ENCODE data around the gene FTH1. TPM values are rescaled to one million over a fixed set of nuclear protein-coding genes. Genes with fewer than 3 reads are reported as not detected.
A peak's percentile ranks its signal among the peaks of the same experiment; 100 is the strongest.
"Not testable (repeated sequence)": the region's sequence is repeated elsewhere in the genome, so short reads cannot be mapped to it uniquely, and the experiment has no call there.

Gene FTH1
- polyA plus RNA-seq, 1 donor from 2014 or later: 597 TPM

GRCh38 chr11:61964666-61965271 lies 2.7 kb downstream of the FTH1 start:
- not testable (repeated sequence) for H3K27me3 ChIP-seq (ENCODE audit: insufficient read depth, low read depth, low read length); H3K9me3 ChIP-seq (ENCODE audit: low read length); H3K27ac ChIP-seq (ENCODE audit: low read length); H2AFZ ChIP-seq (ENCODE audit: low read depth, low read length); H3F3A ChIP-seq (ENCODE audit: insufficient read depth, low read length, poor library complexity, severe bottlenecking); H3K9ac ChIP-seq (ENCODE audit: low read length); H4K20me1 ChIP-seq (ENCODE audit: insufficient read depth); H3K9me2 ChIP-seq (ENCODE audit: insufficient read depth, low read length)
- peaks cover 17% of the 10 kb centered on the region for H3K36me3 ChIP-seq (ENCODE audit: insufficient read depth, low read length)
- peak overlapping the region; percentile 86 for H3K4me3 ChIP-seq (ENCODE audit: low read length)
- H3K79me2 ChIP-seq (replicated peaks; ENCODE audit: insufficient read depth, low read length): peaks cover 23% of the 10 kb centered on the region
- peak overlapping the region; percentile 66 for H3K4me2 ChIP-seq (ENCODE audit: low read length)

- H3K9ac ChIP-seq (ENCODE audit: low read length): no peak overlapping the region
Observed at GRCh38 chr11:61964058-61964665, 3.3 kb downstream of the FTH1 start.

More at GRCh38 chr11:61964058-61964665, 3.3 kb downstream of the FTH1 start:
- H3K4me3 ChIP-seq (ENCODE audit: low read length): peak overlapping the region; percentile 86
- no peaks in the 10 kb centered on the region for H3F3A ChIP-seq (ENCODE audit: insufficient read depth, low read length, poor library complexity, severe bottlenecking)
- no peaks in the 10 kb centered on the region for H3K9me3 ChIP-seq (ENCODE audit: low read length)
- TF ChIP-seq RAD21 (conservative IDR thresholded peaks at IDR 0.05): no peak
- TF ChIP-seq REST (IDR thresholded peaks at IDR 0.05; ENCODE audit: borderline replicate concordance): no peak
- TF ChIP-seq POLR2AphosphoS5 (IDR thresholded peaks at IDR 0.05): no peak
- TF ChIP-seq CTCF (IDR thresholded peaks at IDR 0.05; ENCODE audit: poor library complexity, severe bottlenecking): no peak
- no peak for TF ChIP-seq MXI1 (conservative IDR thresholded peaks at IDR 0.05; ENCODE audit: poor library complexity, severe bottlenecking)
- H3K9me2 ChIP-seq (ENCODE audit: insufficient read depth, low read length): no peaks in the 10 kb centered on the region
- no peak overlapping the region for H3K4me2 ChIP-seq (ENCODE audit: low read length)
- H4K20me1 ChIP-seq (ENCODE audit: insufficient read depth): no peaks in the 10 kb centered on the region
- no peaks in the 10 kb centered on the region for H3K27me3 ChIP-seq (ENCODE audit: insufficient read depth, low read depth, low read length)
- H3K36me3 ChIP-seq (ENCODE audit: insufficient read depth, low read length): peaks cover 17% of the 10 kb centered on the region
- peaks cover 23% of the 10 kb centered on the region for H3K79me2 ChIP-seq (replicated peaks; ENCODE audit: insufficient read depth, low read length)
- H3K27ac ChIP-seq (ENCODE audit: low read length): no peak overlapping the region
- H2AFZ ChIP-seq (ENCODE audit: low read depth, low read length): no peak overlapping the region
